CD14-positive monocyte (primary cell): Measurements from ENCODE around the gene CDKAL1. TPM values are rescaled to one million over a fixed set of nuclear protein-coding genes. Genes with fewer than 3 reads are reported as not detected.
A peak's percentile ranks its signal among the peaks of the same experiment; 100 is the strongest.

Experiments
- DNase-seq, 3 donors: peaks; one replicate each; pipeline ENCODE4 v3.0.0-alpha.2; 2011 to 2022
- H2AFZ ChIP-seq: 2 replicates; pipeline ENCODE4 v1.6.0; 2012; ENCODE audit warnings: mild to moderate bottlenecking, low read depth, low read length, inconsistent platforms; ENCODE audit not compliant: insufficient read depth, poor library complexity, severe bottlenecking
- H3K27ac ChIP-seq, 2 donors: 1 replicate in 1 of 2; 2 replicates in 1 of 2; pipeline ENCODE4 v1.5.1; 2012 to 2013; ENCODE audit warnings: low read length in 2 of 2, control low read depth in 1 of 2, inconsistent platforms in 1 of 2, low read depth in 1 of 2, mild to moderate bottlenecking in 1 of 2
- H3K27me3 ChIP-seq, 2 donors: one replicate each; pipeline versions ENCODE4 v1.6.0 to v1.6.1; 2011 to 2013; ENCODE audit warnings: low read length in 2 of 2; ENCODE audit not compliant: control insufficient read depth in 2 of 2, insufficient read depth in 2 of 2
- H3K36me3 ChIP-seq, 2 donors: replicated peaks in 1 of 2; 1 replicate in 1 of 2; 2 replicates in 1 of 2; pipeline versions ENCODE4 v1.5.1 to v1.6.1; 2012 to 2013; ENCODE audit warnings: low read length in 2 of 2, control low read depth in 1 of 2, inconsistent platforms in 1 of 2, mild to moderate bottlenecking in 1 of 2; ENCODE audit not compliant: insufficient read depth in 2 of 2, control insufficient read depth in 1 of 2
- H3K4me1 ChIP-seq, 2 donors: 1 replicate in 1 of 2; 2 replicates in 1 of 2; pipeline versions ENCODE4 v1.5.1 to v1.6.1; 2012 to 2013; ENCODE audit warnings: low read length in 2 of 2, control low read depth in 1 of 2, inconsistent platforms in 1 of 2, mild to moderate bottlenecking in 1 of 2, moderate library complexity in 1 of 2; ENCODE audit not compliant: insufficient read depth in 2 of 2, control insufficient read depth in 1 of 2
- H3K4me2 ChIP-seq: replicated peaks from 2 replicates; pipeline ENCODE3; 2012; ENCODE audit warnings: low read length, moderate library complexity, mild to moderate bottlenecking; ENCODE audit not compliant: poor library complexity, severe bottlenecking; ENCODE audit errors: extremely low read depth
- H3K4me3 ChIP-seq, 3 experiments: fragments of 200-600 bp in 1 of 3; sonication (generic) in 1 of 3; replicated peaks in 1 of 3; 1 replicate in 2 of 3; 2 replicates in 1 of 3; pipeline ENCODE4 v1.5.1; 2011 to 2013; ENCODE audit warnings: low read length in 3 of 3, mild to moderate bottlenecking in 3 of 3, control low read depth in 2 of 3, low read depth in 2 of 3, inconsistent platforms in 1 of 3, moderate library complexity in 1 of 3
- H3K79me2 ChIP-seq: 2 replicates; pipeline ENCODE4 v1.6.0; 2012; ENCODE audit warnings: mild to moderate bottlenecking, control low read depth, inconsistent platforms, low read length, moderate library complexity; ENCODE audit not compliant: insufficient read depth
- H3K9ac ChIP-seq: 2 replicates; pipeline ENCODE4 v1.6.0; 2017; ENCODE audit warnings: low read length, mild to moderate bottlenecking; ENCODE audit not compliant: insufficient read depth, poor library complexity, severe bottlenecking
- H3K9me3 ChIP-seq, 2 donors: replicated peaks in 1 of 2; 1 replicate in 1 of 2; 2 replicates in 1 of 2; pipeline versions ENCODE4 v1.5.1 to v1.6.1; 2012 to 2013; ENCODE audit warnings: low read length in 2 of 2, control low read depth in 1 of 2; ENCODE audit not compliant: control insufficient read depth in 1 of 2, insufficient read depth in 1 of 2
- H4K20me1 ChIP-seq: 2 replicates; pipeline ENCODE4 v1.6.0; 2012; ENCODE audit warnings: mild to moderate bottlenecking, low read length, control low read depth, moderate library complexity; ENCODE audit not compliant: insufficient read depth
- H3K27ac Mint-ChIP-seq, 7 donors: one replicate each; pipeline ENCODE4 v1.8.0; 2020; ENCODE audit warnings: mild to moderate bottlenecking in 7 of 7, mixed read lengths in 7 of 7, moderate library complexity in 6 of 7, inconsistent platforms in 2 of 7
- H3K27me3 Mint-ChIP-seq, 3 donors: one replicate each; pipeline ENCODE4 v1.8.0; 2021 to 2022; ENCODE audit warnings: low read depth in 3 of 3, mild to moderate bottlenecking in 3 of 3, mixed read lengths in 3 of 3, moderate library complexity in 3 of 3, inconsistent platforms in 1 of 3
- H3K36me3 Mint-ChIP-seq, 2 donors: one replicate each; pipeline ENCODE4 v1.8.0; 2020; ENCODE audit warnings: mixed read lengths in 2 of 2, inconsistent platforms in 1 of 2, mild to moderate bottlenecking in 1 of 2
- H3K4me1 Mint-ChIP-seq: one replicate; pipeline ENCODE4 v1.8.0; 2020; ENCODE audit warnings: mild to moderate bottlenecking, mixed read lengths
- H3K4me3 Mint-ChIP-seq, 2 donors: one replicate each; pipeline ENCODE4 v1.8.0; 2020; ENCODE audit warnings: mild to moderate bottlenecking in 2 of 2, mixed read lengths in 2 of 2, moderate library complexity in 1 of 2
- H3K9me3 Mint-ChIP-seq, 7 donors: one replicate each; pipeline ENCODE4 v1.8.0; 2020 to 2022; ENCODE audit warnings: mixed read lengths in 7 of 7, mild to moderate bottlenecking in 6 of 7, moderate library complexity in 6 of 7, inconsistent platforms in 2 of 7
- CTCF ChIP-seq: fragments of 200-600 bp; IDR thresholded peaks from one replicate; pipeline ENCODE4 v1.8.0; 2022; ENCODE audit warnings: antibody characterized with exemption, mild to moderate bottlenecking
- WGBS: methylation state at CpG from one replicate; pipeline ENCODE4 v1.1.5; 2013; ENCODE audit warnings: missing lambda C conversion rate; ENCODE audit not compliant: insufficient coverage; 5-methylcytosine and 5-hydroxymethylcytosine counted together
- intact Hi-C, 2 donors: fragments of 100-400 bp; cut with micrococcal nuclease; formaldehyde crosslinking; loops; one replicate each; pipeline versions ENCODE4 v1.15.0 to v1.15.1; 2023
- polyA plus RNA-seq, 3 donors: library from polyadenylated mRNA; depleted of rRNA in 1 of 3; unstranded in 2 of 3; stranded (reverse) in 1 of 3; fragments of 300-500 nt in 2 of 3; fragments of >200 nt in 1 of 3; fragmentation: Illumina TruSeq in 2 of 3; gene quantifications; 1 replicate in 2 of 3; 2 replicates in 1 of 3; pipeline ENCODE4 v1.2.3, GENCODE V29; 2012 to 2021

The CDKAL1 gene
- polyA plus RNA-seq, 3 donors, result 3.2 to 12.4 (median 8.3) TPM

- no peak for TF ChIP-seq CTCF
- Histone ChIP-seq H3K4me3 (no peak overlapping the region), H4K20me1 (no peaks in the 10 kb centered on the region), H3K9me3 (no peaks in the 10 kb centered on the region), H3K9ac (no peak overlapping the region), H3K36me3 (peaks cover 0 to 13% of the 10 kb centered on the region in 2 donors), H3K4me1 (no peaks in the 10 kb centered on the region), H3K27me3 (no peaks in the 10 kb centered on the region), H2AFZ (no peak overlapping the region), H3K79me2 (no peaks in the 10 kb centered on the region), H3K27ac (no peak overlapping the region), H3K4me2 (no peak overlapping the region)
- Mint-ChIP-seq H3K4me3 (no peak overlapping the region), H3K36me3 (peaks cover 19 to 23% of the 10 kb centered on the region in 2 donors), H3K4me1 (peaks cover 3% of the 10 kb centered on the region), H3K9me3 (peaks cover 0 to 2% (median 0%) of the 10 kb centered on the region in 7 donors), H3K27ac (peak overlapping the region in 1 of 7 donors; percentile 27), H3K27me3 (peaks cover 0 to 1% (median 0%) of the 10 kb centered on the region in 3 donors)
- WGBS, result 100% methylated on average over 5 of the region's 5 CpGs
- no peak for DNase-seq
- intact Hi-C loops, result no loop called here
Measured at GRCh38 chr6:20778459-20778858, 244.2 kb downstream of the CDKAL1 start.

GRCh38 chr6:20778912-20779311 lies 244.7 kb downstream of the CDKAL1 start:
- H3K9me3 ChIP-seq, result no peaks in the 10 kb centered on the region
- WGBS, result 100% methylated on average over 1 of the region's 6 CpGs
- peaks cover 0 to 13% of the 10 kb centered on the region in 2 donors for H3K36me3 ChIP-seq
- H3K9me3 Mint-ChIP-seq, result peaks cover 0 to 4% (median 0%) of the 10 kb centered on the region in 7 donors
- H3K4me1 ChIP-seq, result no peaks in the 10 kb centered on the region
- peaks cover 3% of the 10 kb centered on the region for H3K4me1 Mint-ChIP-seq
- intact Hi-C loops, result no loop called here
- peaks cover 19 to 24% of the 10 kb centered on the region in 2 donors for H3K36me3 Mint-ChIP-seq
- no peak overlapping the region for H3K27ac Mint-ChIP-seq
- no peak overlapping the region for H3K27ac ChIP-seq
- H3K27me3 ChIP-seq, result no peaks in the 10 kb centered on the region
- no peaks in the 10 kb centered on the region for H3K79me2 ChIP-seq
- no peak for DNase-seq
- no peak overlapping the region for H3K4me3 ChIP-seq
- H2AFZ ChIP-seq, result no peak overlapping the region
- no peak overlapping the region for H3K4me2 ChIP-seq
- H3K27me3 Mint-ChIP-seq, result peaks cover 0 to 2% (median 0%) of the 10 kb centered on the region in 3 donors
- no peak overlapping the region for H3K4me3 Mint-ChIP-seq
- H4K20me1 ChIP-seq, result no peaks in the 10 kb centered on the region
- no peak for TF ChIP-seq CTCF
- H3K9ac ChIP-seq, result no peak overlapping the region
